Inferior parietal cortex (tissue), 1 donor: ENCODE data around the gene NPIPB12.
"Not testable (repeated sequence)": the region's sequence is repeated elsewhere in the genome, so short reads cannot be mapped to it uniquely, and the experiment has no call there.

Source experiments
- DNase-seq: peaks from one replicate; pipeline ENCODE4 v3.0.0-alpha.2; 2016; ENCODE audit errors: extremely low spot score

The NPIPB12 gene

GRCh38 chr16:29506308-29506707, at the start of gene NPIPB12:
Gene NPIPB12 (minus strand): TSS chr16:29506408.
- not testable (repeated sequence) for DNase-seq

GRCh38 chr16:29521520-29521919, 15.3 kb upstream of the NPIPB12 start:
- DNase-seq: not testable (repeated sequence)

- not testable (repeated sequence) for DNase-seq
These were observed 23.9 kb downstream of the NPIPB12 start for GRCh38 chr16:29482276-29482675.

GRCh38 chr16:29472065-29472464, 34.1 kb downstream of the NPIPB12 start:
- not testable (repeated sequence) for DNase-seq

GRCh38 chr16:29469660-29470059, 36.5 kb downstream of the NPIPB12 start:
- not testable (repeated sequence) for DNase-seq

- not testable (repeated sequence) for DNase-seq
These were observed 38.4 kb downstream of the NPIPB12 start for GRCh38 chr16:29467654-29468366.

- not testable (repeated sequence) for DNase-seq
These were observed 39.3 kb downstream of the NPIPB12 start for GRCh38 chr16:29466904-29467303.

GRCh38 chr16:29465985-29466824, 40.0 kb downstream of the NPIPB12 start:
- DNase-seq: not testable (repeated sequence)

- not testable (repeated sequence) for DNase-seq
These were observed 45.6 kb downstream of the NPIPB12 start for GRCh38 chr16:29460647-29461030.

GRCh38 chr16:29459706-29460646, 46.2 kb downstream of the NPIPB12 start, which contains the start of gene SULT1A4:
Gene SULT1A4 (plus strand): TSS chr16:29459913. CDS start chr16:29461386, 1,473 bp downstream.
- DNase-seq: not testable (repeated sequence)

- not testable (repeated sequence) for DNase-seq
These were observed 48.5 kb downstream of the NPIPB12 start for GRCh38 chr16:29457660-29458059.

GRCh38 chr16:29454828-29455227, 51.4 kb downstream of the NPIPB12 start:
- not testable (repeated sequence) for DNase-seq

GRCh38 chr16:29454269-29454668, 51.9 kb downstream of the NPIPB12 start, which contains the start of the genes BOLA2 and SLX1B:
Gene BOLA2 (minus strand): TSS chr16:29454351. CDS start chr16:29454253, 98 bp downstream.
Gene SLX1B (plus strand): TSS chr16:29454533.
- not testable (repeated sequence) for DNase-seq

- DNase-seq: not testable (repeated sequence)
These were observed 52.5 kb downstream of the NPIPB12 start for GRCh38 chr16:29453754-29454153.
